OCI-LY1 (cell line): Measurements from ENCODE around the gene PSMA7.

Experiments used
- EZH2 ChIP-seq: fragments of 200-600 bp; sonication (generic), shearing (Covaris generic); IDR thresholded peaks from 2 replicates; pipeline ENCODE4 v1.8.0; 2017; ENCODE audit warnings: borderline replicate concordance, mixed run types, mild to moderate bottlenecking, antibody characterized with exemption, low read length, moderate library complexity, mixed read lengths
- TF ChIP-seq, protein P1 (sequence below): fragments of 200-600 bp; sonication (generic), shearing (Covaris generic); IDR thresholded peaks from 2 replicates; pipeline ENCODE4 v1.5.1; 2017; ENCODE audit warnings: mild to moderate bottlenecking, antibody characterized with exemption, low read length, moderate library complexity, mixed read lengths

DNA sequence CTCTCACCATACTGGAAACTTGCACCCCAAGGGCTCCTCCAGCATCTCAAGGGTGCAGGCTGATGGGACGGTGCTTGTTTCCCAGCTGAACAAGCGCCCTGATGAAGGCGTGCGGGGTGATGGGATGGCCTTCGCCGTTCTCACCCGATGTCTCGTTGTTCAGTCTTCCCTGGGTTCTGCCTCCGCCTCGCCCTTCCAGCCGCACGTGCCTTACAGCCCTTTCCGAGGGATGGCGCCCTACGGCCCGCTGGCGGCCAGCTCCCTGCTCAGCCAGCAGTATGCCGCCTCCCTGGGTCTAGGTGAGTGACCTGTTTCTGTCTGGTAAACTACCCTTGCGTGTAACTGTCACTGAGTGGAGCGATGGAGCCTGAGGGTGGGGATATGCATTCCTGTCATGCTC is 17.1 kb downstream of the PSMA7 start:
- TF ChIP-seq, protein P1, sequence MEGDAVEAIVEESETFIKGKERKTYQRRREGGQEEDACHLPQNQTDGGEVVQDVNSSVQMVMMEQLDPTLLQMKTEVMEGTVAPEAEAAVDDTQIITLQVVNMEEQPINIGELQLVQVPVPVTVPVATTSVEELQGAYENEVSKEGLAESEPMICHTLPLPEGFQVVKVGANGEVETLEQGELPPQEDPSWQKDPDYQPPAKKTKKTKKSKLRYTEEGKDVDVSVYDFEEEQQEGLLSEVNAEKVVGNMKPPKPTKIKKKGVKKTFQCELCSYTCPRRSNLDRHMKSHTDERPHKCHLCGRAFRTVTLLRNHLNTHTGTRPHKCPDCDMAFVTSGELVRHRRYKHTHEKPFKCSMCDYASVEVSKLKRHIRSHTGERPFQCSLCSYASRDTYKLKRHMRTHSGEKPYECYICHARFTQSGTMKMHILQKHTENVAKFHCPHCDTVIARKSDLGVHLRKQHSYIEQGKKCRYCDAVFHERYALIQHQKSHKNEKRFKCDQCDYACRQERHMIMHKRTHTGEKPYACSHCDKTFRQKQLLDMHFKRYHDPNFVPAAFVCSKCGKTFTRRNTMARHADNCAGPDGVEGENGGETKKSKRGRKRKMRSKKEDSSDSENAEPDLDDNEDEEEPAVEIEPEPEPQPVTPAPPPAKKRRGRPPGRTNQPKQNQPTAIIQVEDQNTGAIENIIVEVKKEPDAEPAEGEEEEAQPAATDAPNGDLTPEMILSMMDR, result no peak
- TF ChIP-seq EZH2, result no peak
